Measurements from ENCODE around the gene TCEA2.

TCEA2 gene

DNA sequence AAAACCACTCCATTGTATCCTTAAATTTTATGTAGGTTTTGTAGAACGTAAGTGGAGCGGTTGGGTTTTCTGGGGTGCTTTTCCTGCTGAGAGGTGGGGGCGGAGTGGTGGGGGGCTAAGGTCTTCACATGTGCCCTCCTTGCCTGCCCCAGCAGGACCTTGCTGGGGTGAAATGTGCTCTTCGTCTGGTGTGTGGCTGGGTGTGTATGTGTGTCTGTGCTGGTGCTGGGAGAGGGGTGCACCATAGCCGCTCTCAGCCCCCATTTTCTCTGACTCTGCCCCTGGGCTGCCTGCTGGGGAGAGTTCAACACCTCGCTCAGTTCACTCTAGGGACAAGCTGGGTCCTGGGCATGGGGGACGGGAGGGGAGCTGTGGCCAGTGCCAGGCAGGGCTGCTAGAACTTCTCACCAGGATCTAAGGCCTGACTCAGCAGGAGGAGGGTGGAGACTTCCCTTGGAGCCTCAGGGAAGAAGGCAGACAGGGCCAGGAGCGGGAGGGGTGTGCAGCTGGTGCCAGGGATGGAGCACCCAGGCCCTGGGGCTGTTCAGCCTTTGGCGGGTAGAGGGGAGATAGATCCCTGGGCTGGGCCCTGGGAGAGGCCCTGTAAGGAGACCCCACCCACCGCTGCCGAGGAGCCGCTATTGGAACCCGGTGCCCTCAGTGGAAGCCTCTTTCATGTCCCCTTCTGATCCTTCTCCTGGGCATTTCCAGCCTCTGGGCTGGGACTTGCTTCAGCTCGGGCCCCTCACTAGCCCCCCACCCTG lies 18.3 kb upstream of the TCEA2 start:
- no peak overlapping the region for H3K4me2 ChIP-seq (ENCODE audit: low read depth, low read length, poor library complexity, severe bottlenecking)
- H3K9ac ChIP-seq (ENCODE audit: low read length), result no peak overlapping the region
- H3K27ac ChIP-seq (ENCODE audit: low read depth, low read length), result no peak overlapping the region

DNA sequence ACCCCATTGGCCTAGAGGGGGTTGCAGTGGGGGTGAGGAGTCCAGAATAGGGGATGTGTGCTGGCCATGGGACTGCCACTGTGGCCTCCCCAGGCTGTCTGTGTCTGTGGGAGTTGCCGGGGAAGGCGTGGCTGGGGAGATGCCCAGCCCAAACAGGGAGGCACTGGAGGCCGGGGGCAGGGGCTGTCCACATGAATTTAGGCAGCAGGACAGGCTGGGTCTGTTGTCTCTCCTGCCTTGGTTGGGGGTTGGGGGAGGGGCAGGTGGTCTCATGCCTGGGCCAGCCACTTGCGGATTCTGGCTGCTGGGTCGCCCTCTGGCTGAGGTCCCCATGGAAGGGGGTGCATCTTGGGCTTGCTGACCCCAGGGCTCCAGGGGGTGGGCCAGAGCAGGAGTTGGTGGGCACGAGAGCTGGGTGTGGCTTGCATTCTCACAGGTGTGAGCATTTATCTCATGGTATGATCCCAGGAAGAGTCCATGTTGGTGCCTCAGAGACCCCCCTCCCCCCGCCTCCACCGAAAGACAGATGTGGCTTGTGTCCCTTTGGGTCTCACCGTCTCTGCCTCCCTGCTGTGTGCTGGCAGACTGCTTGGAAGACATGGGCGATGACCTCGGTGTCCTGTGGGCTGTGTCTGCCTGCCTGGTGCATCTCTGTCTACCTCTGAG lies 17.5 kb upstream of the TCEA2 start:
- H3K4me2 ChIP-seq (ENCODE audit: low read depth, low read length, poor library complexity, severe bottlenecking), result no peak overlapping the region
- H3F3A ChIP-seq (ENCODE audit: insufficient read depth), result peaks cover 9% of the 10 kb centered on the region
- no peaks in the 10 kb centered on the region for H4K20me1 ChIP-seq (ENCODE audit: low read depth, low read length)
- no peaks in the 10 kb centered on the region for H3K9me3 ChIP-seq (ENCODE audit: insufficient read depth, low read length)
- no peaks in the 10 kb centered on the region for H3K27me3 ChIP-seq (ENCODE audit: low read length)
- no peaks in the 10 kb centered on the region for H3K79me2 ChIP-seq (ENCODE audit: insufficient read depth, low read length)
- no peaks in the 10 kb centered on the region for H3K36me3 ChIP-seq (ENCODE audit: low read length)
- no peak overlapping the region for H3K27ac ChIP-seq (ENCODE audit: low read depth, low read length)
- no peak overlapping the region for H2AFZ ChIP-seq (ENCODE audit: low read depth, low read length, severe bottlenecking)
- no peak overlapping the region for H3K4me3 ChIP-seq (ENCODE audit: insufficient read depth, low read length, poor library complexity, severe bottlenecking)
- TF ChIP-seq EZH2phosphoT487 (conservative IDR thresholded peaks at IDR 0.05; ENCODE audit: low read length), result no peak
- TF ChIP-seq, protein P1, sequence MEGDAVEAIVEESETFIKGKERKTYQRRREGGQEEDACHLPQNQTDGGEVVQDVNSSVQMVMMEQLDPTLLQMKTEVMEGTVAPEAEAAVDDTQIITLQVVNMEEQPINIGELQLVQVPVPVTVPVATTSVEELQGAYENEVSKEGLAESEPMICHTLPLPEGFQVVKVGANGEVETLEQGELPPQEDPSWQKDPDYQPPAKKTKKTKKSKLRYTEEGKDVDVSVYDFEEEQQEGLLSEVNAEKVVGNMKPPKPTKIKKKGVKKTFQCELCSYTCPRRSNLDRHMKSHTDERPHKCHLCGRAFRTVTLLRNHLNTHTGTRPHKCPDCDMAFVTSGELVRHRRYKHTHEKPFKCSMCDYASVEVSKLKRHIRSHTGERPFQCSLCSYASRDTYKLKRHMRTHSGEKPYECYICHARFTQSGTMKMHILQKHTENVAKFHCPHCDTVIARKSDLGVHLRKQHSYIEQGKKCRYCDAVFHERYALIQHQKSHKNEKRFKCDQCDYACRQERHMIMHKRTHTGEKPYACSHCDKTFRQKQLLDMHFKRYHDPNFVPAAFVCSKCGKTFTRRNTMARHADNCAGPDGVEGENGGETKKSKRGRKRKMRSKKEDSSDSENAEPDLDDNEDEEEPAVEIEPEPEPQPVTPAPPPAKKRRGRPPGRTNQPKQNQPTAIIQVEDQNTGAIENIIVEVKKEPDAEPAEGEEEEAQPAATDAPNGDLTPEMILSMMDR (IDR thresholded peaks at IDR 0.05; ENCODE audit: insufficient read depth, low read length, poor library complexity, severe bottlenecking), result no peak
- no peak overlapping the region for H3K9ac ChIP-seq (ENCODE audit: low read length)
- H3K9me2 ChIP-seq (replicated peaks; ENCODE audit: insufficient read depth, low read length), result no peaks in the 10 kb centered on the region

More for the DNA sequence above, 18.3 kb upstream of the TCEA2 start:
- Histone ChIP-seq H3K79me2 (ENCODE audit: insufficient read depth, low read length) (no peaks in the 10 kb centered on the region), H3K36me3 (ENCODE audit: low read length) (no peaks in the 10 kb centered on the region), H4K20me1 (ENCODE audit: low read depth, low read length) (no peaks in the 10 kb centered on the region), H3F3A (ENCODE audit: insufficient read depth) (peaks cover 9% of the 10 kb centered on the region), H2AFZ (ENCODE audit: low read depth, low read length, severe bottlenecking) (no peak overlapping the region), H3K27me3 (ENCODE audit: low read length) (no peaks in the 10 kb centered on the region), H3K4me3 (ENCODE audit: insufficient read depth, low read length, poor library complexity, severe bottlenecking) (no peak overlapping the region), H3K9me3 (ENCODE audit: insufficient read depth, low read length) (no peaks in the 10 kb centered on the region), H3K9me2 (replicated peaks; ENCODE audit: insufficient read depth, low read length) (no peaks in the 10 kb centered on the region)
- TF ChIP-seq, protein P1 (IDR thresholded peaks at IDR 0.05; ENCODE audit: insufficient read depth, low read length, poor library complexity, severe bottlenecking), result no peak
- no peak for TF ChIP-seq EZH2phosphoT487 (conservative IDR thresholded peaks at IDR 0.05; ENCODE audit: low read length)

DNA sequence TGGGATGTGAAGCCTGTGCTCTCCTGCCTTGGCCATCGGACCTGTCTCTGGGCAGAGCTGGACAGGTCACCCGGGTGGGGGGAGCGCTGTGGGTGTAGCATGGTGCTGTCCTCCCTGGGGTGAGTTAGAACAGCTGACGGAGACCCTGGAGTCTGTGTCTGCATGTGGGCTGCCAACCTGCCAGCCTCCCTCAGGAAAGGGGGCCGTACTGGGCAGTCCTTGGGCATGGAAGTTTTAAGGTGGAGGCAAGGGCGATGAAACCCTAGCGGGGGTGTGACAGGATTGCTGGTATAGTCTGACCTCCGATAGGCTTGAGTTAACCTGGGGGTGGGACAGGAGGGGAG lies 16.0 kb upstream of the TCEA2 start:
- Histone ChIP-seq H3F3A (ENCODE audit: insufficient read depth) (peaks cover 9% of the 10 kb centered on the region), H3K27ac (ENCODE audit: low read depth, low read length) (no peak overlapping the region), H3K36me3 (ENCODE audit: low read length) (no peaks in the 10 kb centered on the region), H3K27me3 (ENCODE audit: low read length) (no peaks in the 10 kb centered on the region), H2AFZ (ENCODE audit: low read depth, low read length, severe bottlenecking) (no peak overlapping the region), H4K20me1 (ENCODE audit: low read depth, low read length) (no peaks in the 10 kb centered on the region), H3K9me3 (ENCODE audit: insufficient read depth, low read length) (no peaks in the 10 kb centered on the region), H3K79me2 (ENCODE audit: insufficient read depth, low read length) (no peaks in the 10 kb centered on the region), H3K4me3 (ENCODE audit: insufficient read depth, low read length, poor library complexity, severe bottlenecking) (no peak overlapping the region), H3K9ac (ENCODE audit: low read length) (no peak overlapping the region), H3K4me2 (ENCODE audit: low read depth, low read length, poor library complexity, severe bottlenecking) (no peak overlapping the region), H3K9me2 (replicated peaks; ENCODE audit: insufficient read depth, low read length) (no peaks in the 10 kb centered on the region)
- TF ChIP-seq, protein P1 (IDR thresholded peaks at IDR 0.05; ENCODE audit: insufficient read depth, low read length, poor library complexity, severe bottlenecking), result no peak
- no peak for TF ChIP-seq EZH2phosphoT487 (conservative IDR thresholded peaks at IDR 0.05; ENCODE audit: low read length)
